SU-DHL-6 (cell line): ENCODE data around the gene TK1.

ENCODE experiments used
- EZH2phosphoT487 ChIP-seq: fragments of 200-600 bp; sonication (generic), shearing (Covaris generic); conservative IDR thresholded peaks from 2 replicates; pipeline ENCODE4 v1.6.1; 2018; ENCODE audit warnings: mild to moderate bottlenecking, antibody characterized with exemption, low read length, moderate library complexity, mixed read lengths
- TF ChIP-seq, protein P1 (sequence below): fragments of 200-600 bp; sonication (generic); IDR thresholded peaks from one replicate; pipeline ENCODE4 v1.5.1; 2017; ENCODE audit warnings: antibody characterized with exemption, mild to moderate bottlenecking, low read length, moderate library complexity; ENCODE audit not compliant: insufficient read depth, poor library complexity, severe bottlenecking

DNA sequence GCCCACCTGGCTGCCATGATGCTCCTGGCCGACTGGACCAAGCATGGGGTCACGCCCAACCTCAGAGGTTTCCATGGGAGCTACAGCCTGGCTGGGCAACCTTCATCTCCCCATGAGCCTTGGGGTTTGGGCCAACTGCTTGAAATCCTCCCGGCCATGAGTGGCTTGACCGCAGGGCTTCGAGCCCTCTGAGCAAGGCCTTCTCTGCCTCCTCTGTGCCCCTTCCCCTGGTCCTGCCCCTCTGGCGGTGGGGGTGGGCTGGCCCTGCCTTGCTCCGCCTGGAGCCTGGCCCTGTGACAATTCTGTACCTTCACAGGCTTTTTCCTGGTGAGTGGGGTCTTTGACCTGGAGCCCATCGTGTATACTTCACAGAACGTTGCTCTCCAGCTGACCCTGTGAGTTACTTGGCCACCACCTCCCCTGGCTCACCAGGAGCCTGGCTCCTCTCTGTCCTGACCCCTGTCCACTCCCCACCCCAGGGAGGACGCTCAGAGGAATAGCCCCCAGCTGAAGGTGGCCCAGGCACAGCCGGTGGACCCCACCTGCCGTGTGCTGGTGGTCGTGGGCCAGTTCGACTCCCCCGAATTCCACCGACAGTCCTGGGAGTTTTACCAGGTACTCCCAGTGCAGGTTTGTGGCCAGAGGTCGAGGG lies 18.4 kb upstream of the TK1 start:
- TF ChIP-seq, protein P1, sequence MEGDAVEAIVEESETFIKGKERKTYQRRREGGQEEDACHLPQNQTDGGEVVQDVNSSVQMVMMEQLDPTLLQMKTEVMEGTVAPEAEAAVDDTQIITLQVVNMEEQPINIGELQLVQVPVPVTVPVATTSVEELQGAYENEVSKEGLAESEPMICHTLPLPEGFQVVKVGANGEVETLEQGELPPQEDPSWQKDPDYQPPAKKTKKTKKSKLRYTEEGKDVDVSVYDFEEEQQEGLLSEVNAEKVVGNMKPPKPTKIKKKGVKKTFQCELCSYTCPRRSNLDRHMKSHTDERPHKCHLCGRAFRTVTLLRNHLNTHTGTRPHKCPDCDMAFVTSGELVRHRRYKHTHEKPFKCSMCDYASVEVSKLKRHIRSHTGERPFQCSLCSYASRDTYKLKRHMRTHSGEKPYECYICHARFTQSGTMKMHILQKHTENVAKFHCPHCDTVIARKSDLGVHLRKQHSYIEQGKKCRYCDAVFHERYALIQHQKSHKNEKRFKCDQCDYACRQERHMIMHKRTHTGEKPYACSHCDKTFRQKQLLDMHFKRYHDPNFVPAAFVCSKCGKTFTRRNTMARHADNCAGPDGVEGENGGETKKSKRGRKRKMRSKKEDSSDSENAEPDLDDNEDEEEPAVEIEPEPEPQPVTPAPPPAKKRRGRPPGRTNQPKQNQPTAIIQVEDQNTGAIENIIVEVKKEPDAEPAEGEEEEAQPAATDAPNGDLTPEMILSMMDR: no peak
- no peak for TF ChIP-seq EZH2phosphoT487
